HCT116 (cell line): ENCODE data around the gene HS3ST2. TPM values are rescaled to one million over a fixed set of nuclear protein-coding genes. Genes with fewer than 3 reads are reported as not detected.

Experiments
- ATAC-seq: fragments of 200-7000 bp; cut with Tn5 transposase; 2 replicates; pipeline ENCODE4 v1.9.1; 2020; ENCODE audit warnings: mild to moderate bottlenecking, moderate library complexity
- BruUV-seq: library from RNA; stranded (reverse); fragments of 400-500 nt; replicated peaks from 2 replicates; lab custom pipeline; 2021; lab: Mats Ljungman, UMichigan
- CTCF ChIA-PET: fragments of 300-600 bp; sonication (Branson Sonifier 250); formaldehyde crosslinking; loops from one replicate; lab custom pipeline; 2021; ENCODE audit warnings: antibody characterized with exemption; lab: Charles Lee
- POLR2A ChIA-PET: fragments of 300-600, 350-600 bp; sonication (Branson Sonifier 250); formaldehyde crosslinking; loops from one replicate; lab custom pipeline; 2021; ENCODE audit warnings: antibody characterized with exemption; lab: Charles Lee
- RAD21 ChIA-PET, 2 experiments: fragments of 300-600 bp; sonication (Branson Sonifier 250); formaldehyde crosslinking; loops; one replicate each; lab custom pipeline; 2023; ENCODE audit warnings: low total read pairs in 2 of 2; ENCODE audit not compliant: uncharacterized antibody in 2 of 2, unreplicated experiment in 2 of 2, low non-redundant PET in 1 of 2; lab: Charles Lee
- DNase-seq: peaks from one replicate; pipeline ENCODE4 v3.0.0-alpha.2; 2010; ENCODE audit warnings: low read depth, low spot score
- H2AFZ ChIP-seq: fragments of 200-600 bp; shearing (Covaris generic), sonication (generic); 2 replicates; pipeline ENCODE4 v1.6.1; 2017; ENCODE audit warnings: low read depth, mixed run types, mixed read lengths, antibody characterized with exemption, low read length; ENCODE audit not compliant: poor library complexity, severe bottlenecking
- H3K27ac ChIP-seq: 2 replicates; pipeline ENCODE4 v1.5.1; 2012; ENCODE audit warnings: low read depth, low read length
- H3K27me3 ChIP-seq: fragments of 200-600 bp; sonication (generic); 2 replicates; pipeline ENCODE4 v1.6.1; 2016; ENCODE audit warnings: mixed run types, low read length, mixed read lengths; ENCODE audit not compliant: insufficient read depth
- H3K36me3 ChIP-seq, 2 experiments: fragments of 200-500 bp in 1 of 2; fragments of 200-600 bp in 1 of 2; sonication (Bioruptor generic) in 1 of 2; sonication (generic) in 1 of 2; 2 replicates each; pipeline versions ENCODE4 v1.5.1 to v1.6.1; 2014 to 2016; ENCODE audit warnings: low read length in 2 of 2, inconsistent platforms in 1 of 2, mixed read lengths in 1 of 2, mixed run types in 1 of 2; ENCODE audit not compliant: insufficient read depth in 2 of 2, control insufficient read depth in 1 of 2
- H3K4me1 ChIP-seq, 2 experiments: fragments of 200-600 bp in 1 of 2; sonication (generic) in 1 of 2; 2 replicates each; pipeline versions ENCODE4 v1.5.1 to v1.6.1; 2012 to 2017; ENCODE audit warnings: low read length in 2 of 2, inconsistent platforms in 1 of 2, mild to moderate bottlenecking in 1 of 2, mixed read lengths in 1 of 2, mixed run types in 1 of 2, moderate library complexity in 1 of 2; ENCODE audit not compliant: insufficient read depth in 2 of 2, control insufficient read depth in 1 of 2
- H3K4me2 ChIP-seq: fragments of 200-600 bp; sonication (generic); 2 replicates; pipeline ENCODE4 v1.6.1; 2017; ENCODE audit warnings: mixed run types, low read length, mixed read lengths
- H3K4me3 ChIP-seq, 2 experiments: fragments of 200-600 bp in 1 of 2; sonication (generic) in 1 of 2; replicated peaks in 1 of 2; 2 replicates each; pipeline ENCODE4 v1.5.1; 2011 to 2016; ENCODE audit warnings: low read length in 2 of 2, control low read depth in 1 of 2, low read depth in 1 of 2, mild to moderate bottlenecking in 1 of 2, mixed read lengths in 1 of 2, mixed run types in 1 of 2
- H3K79me2 ChIP-seq: fragments of 200-600 bp; sonication (generic); 2 replicates; pipeline ENCODE4 v1.6.1; 2017; ENCODE audit warnings: mild to moderate bottlenecking, mixed run types, low read length, moderate library complexity, mixed read lengths; ENCODE audit not compliant: insufficient read depth
- H3K9ac ChIP-seq: fragments of 200-600 bp; sonication (generic); 2 replicates; pipeline ENCODE4 v1.6.1; 2016; ENCODE audit warnings: low read length, mixed read lengths
- H3K9me2 ChIP-seq: fragments of 200-600 bp; sonication (generic), shearing (Covaris generic); 2 replicates; pipeline ENCODE4 v1.6.1; 2017; ENCODE audit warnings: mixed run types, mild to moderate bottlenecking, moderate library complexity; ENCODE audit not compliant: insufficient read depth
- H3K9me3 ChIP-seq, 2 experiments: fragments of 200-500 bp in 1 of 2; fragments of 200-600 bp in 1 of 2; sonication (Bioruptor generic) in 1 of 2; sonication (generic) in 1 of 2; 2 replicates each; pipeline ENCODE4 v1.6.1; 2014 to 2017; ENCODE audit warnings: low read length in 2 of 2, mixed read lengths in 2 of 2, inconsistent platforms in 1 of 2, low read depth in 1 of 2, mild to moderate bottlenecking in 1 of 2, mixed run types in 1 of 2, moderate library complexity in 1 of 2; ENCODE audit not compliant: control insufficient read depth in 1 of 2, insufficient read depth in 1 of 2
- H4K20me1 ChIP-seq: fragments of 200-600 bp; sonication (generic), shearing (Covaris generic); 2 replicates; pipeline ENCODE4 v1.6.1; 2017; ENCODE audit warnings: mixed run types, mild to moderate bottlenecking, moderate library complexity; ENCODE audit not compliant: insufficient read depth
- CEBPB ChIP-seq: IDR thresholded peaks from 2 replicates; pipeline ENCODE4 v1.6.1; 2012; ENCODE audit warnings: low read depth
- CTCF ChIP-seq, 3 experiments: fragments of 200-600 bp in 1 of 3; sonication (generic) in 1 of 3; IDR thresholded peaks in 2 of 3; conservative IDR thresholded peaks in 1 of 3; 2 replicates each; pipeline ENCODE4 v1.5.1; 2012 to 2017; ENCODE audit warnings: low read depth in 2 of 3, low read length in 2 of 3, antibody characterized with exemption in 1 of 3, borderline replicate concordance in 1 of 3, control low read depth in 1 of 3, mild to moderate bottlenecking in 1 of 3, mixed read lengths in 1 of 3, mixed run types in 1 of 3, moderate library complexity in 1 of 3; ENCODE audit not compliant: insufficient read depth in 1 of 3
- EGR1 ChIP-seq: IDR thresholded peaks from 2 replicates; pipeline ENCODE4 v1.6.1; 2012; ENCODE audit warnings: low read depth
- ELF1 ChIP-seq: IDR thresholded peaks from 2 replicates; pipeline ENCODE4 v1.6.1; 2012; ENCODE audit warnings: low read depth, borderline replicate concordance
- EZH2 ChIP-seq: fragments of 200-600 bp; sonication (generic); IDR thresholded peaks from 2 replicates; pipeline ENCODE4 v1.6.1; 2017; ENCODE audit warnings: antibody characterized with exemption, mixed run types
- EZH2phosphoT487 ChIP-seq: fragments of 200-600 bp; IDR thresholded peaks from 2 replicates; pipeline ENCODE4 v1.6.1; 2018; ENCODE audit warnings: antibody characterized with exemption, borderline replicate concordance
- JUND ChIP-seq: IDR thresholded peaks from 2 replicates; pipeline ENCODE4 v1.6.1; 2012
- MAX ChIP-seq: IDR thresholded peaks from 2 replicates; pipeline ENCODE4 v1.6.1; 2012
- POLR2AphosphoS5 ChIP-seq: IDR thresholded peaks from 2 replicates; pipeline ENCODE4 v1.6.1; 2011; ENCODE audit warnings: mild to moderate bottlenecking, low read depth, low read length, moderate library complexity
- RAD21 ChIP-seq: IDR thresholded peaks from 2 replicates; pipeline ENCODE4 v1.6.1; 2012; ENCODE audit warnings: low read depth, mild to moderate bottlenecking
- REST ChIP-seq: IDR thresholded peaks from 2 replicates; pipeline ENCODE4 v1.6.1; 2012; ENCODE audit warnings: low read depth
- ZBTB33 ChIP-seq: IDR thresholded peaks from 2 replicates; pipeline ENCODE4 v1.6.1; 2011; ENCODE audit warnings: mild to moderate bottlenecking, low read length, moderate library complexity; ENCODE audit not compliant: insufficient replicate concordance; ENCODE audit errors: extremely low read depth
- ZFX ChIP-seq: fragments of 450-650 bp; IDR thresholded peaks from 2 replicates; pipeline ENCODE4 v1.6.1; 2017
- ZNF274 ChIP-seq: fragments of 200-500 bp; sonication (Bioruptor generic); IDR thresholded peaks from 2 replicates; pipeline ENCODE4 v1.6.1; 2014; ENCODE audit warnings: mild to moderate bottlenecking, low read depth, low read length, inconsistent platforms
- intact Hi-C: fragments of 100-400 bp; cut with micrococcal nuclease; formaldehyde crosslinking; loops from 2 replicates; pipeline ENCODE4 v1.10.0; 2022
- total RNA-seq: library from RNA; stranded (reverse); gene quantifications from one replicate; pipeline ENCODE4 v1.2.1, GENCODE V29; 2021; ENCODE audit not compliant: unreplicated experiment

Gene HS3ST2
- total RNA-seq, 1 experiment from 2014 or later, result not detected

- Histone ChIP-seq H3K36me3 (no peaks in the 10 kb centered on the region), H3K4me2 (no peak overlapping the region), H3K27ac (no peak overlapping the region)
- RAD21 ChIA-PET, result no interaction called here
- CTCF ChIA-PET, result no interaction called here
- TF ChIP-seq ZBTB33 (no peak), MAX (no peak), REST (no peak), ZNF274 (no peak), CEBPB (no peak), JUND (no peak), ZFX (no peak), ELF1 (no peak), EZH2phosphoT487 (no peak), POLR2AphosphoS5 (no peak), EGR1 (no peak), RAD21 (no peak), EZH2 (no peak), CTCF (IDR thresholded peaks at IDR 0.05 in 2 of 3, conservative IDR thresholded peaks at IDR 0.05 in 1 of 3; ENCODE audit: borderline replicate concordance in 1 of 3, insufficient read depth in 1 of 3, low read depth in 2 of 3, low read length in 2 of 3) (no peak)
- TF ChIP-seq, all 23 proteins: peak for 0
- Histone ChIP-seq H3K9me3 (no peaks in the 10 kb centered on the region), H3K4me3 (no peak overlapping the region), H2AFZ (no peak overlapping the region), H3K4me1 (no peaks in the 10 kb centered on the region), H3K9ac (no peak overlapping the region), H3K9me2 (no peaks in the 10 kb centered on the region), H3K79me2 (no peaks in the 10 kb centered on the region), H3K27me3 (peaks cover 56% of the 10 kb centered on the region), H4K20me1 (no peaks in the 10 kb centered on the region)
- BruUV-seq, result no TSS peak
- POLR2A ChIA-PET, result no interaction called here
- no peak; the same call in 1 of the 2 replicates for ATAC-seq
- intact Hi-C loops, result no loop called here
- DNase-seq, result no peak
These were observed 98.7 kb downstream of the HS3ST2 start for GRCh38 chr16:22912654-22913053.
